ENCODE measurements around the gene OR2A5. TPM values are rescaled to one million over a fixed set of nuclear protein-coding genes. Genes with fewer than 3 reads are reported as not detected.

The OR2A5 gene
- total RNA-seq, 1 donor from 2014 or later = not detected

GRCh38 chr7:144026203-144026883, 22.4 kb upstream of the OR2A5 start:
- TF ChIP-seq CTCF (IDR thresholded peaks at IDR 0.05) = no peak
- H3K4me3 ChIP-seq = no peak overlapping the region
- no peaks in the 10 kb centered on the region for H3K27me3 ChIP-seq
- no peak for DNase-seq (ENCODE audit: low spot score in 2 of 2)
- no peaks in the 10 kb centered on the region for H3K9me3 ChIP-seq
- no peaks in the 10 kb centered on the region for H3K36me3 ChIP-seq
- H3K27ac ChIP-seq = no peak overlapping the region
- no peaks in the 10 kb centered on the region for H3K4me1 ChIP-seq
- intact Hi-C loops (cut with DNase I) = no loop called here

GRCh38 chr7:144027070-144027469, 21.7 kb upstream of the OR2A5 start:
- intact Hi-C loops (cut with DNase I) = no loop called here
- Histone ChIP-seq H3K9me3 (no peaks in the 10 kb centered on the region), H3K27me3 (no peaks in the 10 kb centered on the region), H3K36me3 (no peaks in the 10 kb centered on the region), H3K4me3 (no peak overlapping the region), H3K27ac (no peak overlapping the region), H3K4me1 (no peaks in the 10 kb centered on the region)
- no peak for DNase-seq (ENCODE audit: low spot score in 2 of 2)
- TF ChIP-seq CTCF (IDR thresholded peaks at IDR 0.05) = peak in 2 of 3 experiments; percentile 28 to 54

GRCh38 chr7:144027974-144028373, 20.8 kb upstream of the OR2A5 start:
- Histone ChIP-seq H3K4me3 (no peak overlapping the region), H3K36me3 (no peaks in the 10 kb centered on the region), H3K9me3 (no peaks in the 10 kb centered on the region), H3K27ac (no peak overlapping the region), H3K4me1 (no peaks in the 10 kb centered on the region), H3K27me3 (no peaks in the 10 kb centered on the region)
- intact Hi-C loops (cut with DNase I) = no loop called here
- DNase-seq (ENCODE audit: low spot score in 2 of 2) = no peak
- no peak for TF ChIP-seq CTCF (IDR thresholded peaks at IDR 0.05)

GRCh38 chr7:144028547-144028946, 20.2 kb upstream of the OR2A5 start:
- no peaks in the 10 kb centered on the region for H3K27me3 ChIP-seq
- H3K9me3 ChIP-seq = no peaks in the 10 kb centered on the region
- TF ChIP-seq CTCF (IDR thresholded peaks at IDR 0.05) = no peak
- no peaks in the 10 kb centered on the region for H3K36me3 ChIP-seq
- intact Hi-C loops (cut with DNase I) = no loop called here
- H3K4me3 ChIP-seq = no peak overlapping the region
- no peak overlapping the region for H3K27ac ChIP-seq
- DNase-seq (ENCODE audit: low spot score in 2 of 2) = no peak
- H3K4me1 ChIP-seq = no peaks in the 10 kb centered on the region

- no peaks in the 10 kb centered on the region for H3K9me3 ChIP-seq
- H3K27ac ChIP-seq = no peak overlapping the region
- H3K36me3 ChIP-seq = no peaks in the 10 kb centered on the region
- DNase-seq (ENCODE audit: low spot score in 2 of 2) = no peak
- no peak for TF ChIP-seq CTCF (IDR thresholded peaks at IDR 0.05)
- no peaks in the 10 kb centered on the region for H3K4me1 ChIP-seq
- H3K4me3 ChIP-seq = no peak overlapping the region
- H3K27me3 ChIP-seq = no peaks in the 10 kb centered on the region
- intact Hi-C loops (cut with DNase I) = no loop called here
These were observed 16.2 kb upstream of the OR2A5 start for GRCh38 chr7:144032516-144032915.
